Bronchial epithelial cell (primary cell): Measurements from ENCODE around the gene PKN2. TPM values are rescaled to one million over a fixed set of nuclear protein-coding genes. Genes with fewer than 3 reads are reported as not detected.
"Not testable (repeated sequence)": the region's sequence is repeated elsewhere in the genome, so short reads cannot be mapped to it uniquely, and the experiment has no call there.

Experiments used
- DNase-seq: peaks from one replicate; pipeline ENCODE4 v3.0.0-alpha.2; 2010; ENCODE audit warnings: low read depth
- FAIRE-seq: peaks from 2 replicates; lab custom pipeline; 2011; peaks lifted over from hg19 to GRCh38; lab: Jason Lieb, UNC
- H3K27me3 ChIP-seq: 2 replicates; pipeline ENCODE4 v1.5.1; 2011; ENCODE audit warnings: low read length; ENCODE audit not compliant: control insufficient read depth, insufficient read depth
- H3K36me3 ChIP-seq: 2 replicates; pipeline ENCODE4 v1.5.1; 2011; ENCODE audit warnings: low read length; ENCODE audit not compliant: control insufficient read depth, insufficient read depth
- H3K4me3 ChIP-seq: 2 replicates; pipeline ENCODE4 v1.5.1; 2011; ENCODE audit warnings: mild to moderate bottlenecking, low read depth, low read length, control low read depth
- CTCF ChIP-seq: IDR thresholded peaks from 2 replicates; pipeline ENCODE4 v1.5.1; 2011; ENCODE audit warnings: mild to moderate bottlenecking, moderate library complexity, low read length, control low read depth, inconsistent platforms; ENCODE audit not compliant: insufficient read depth, severe bottlenecking
- total RNA-seq: library from RNA; depleted of rRNA; stranded (reverse); fragments of >200 nt; gene quantifications from 2 replicates; pipeline ENCODE4 v1.2.1, GENCODE V29; 2014

The PKN2 gene
- total RNA-seq, 1 donor from 2014 or later, result 18.2 TPM

- TF ChIP-seq CTCF, result no peak
- FAIRE-seq (no peak), DNase-seq (no peak)
- no peaks in the 10 kb centered on the region for H3K27me3 ChIP-seq
- no peak overlapping the region for H3K4me3 ChIP-seq
- peaks cover 2% of the 10 kb centered on the region for H3K36me3 ChIP-seq
Measured at GRCh38 chr1:88875595-88875994, 191.5 kb downstream of the PKN2 start.

GRCh38 chr1:88876573-88877365 is 192.7 kb downstream of the PKN2 start:
- Histone ChIP-seq H3K27me3 (no peaks in the 10 kb centered on the region), H3K4me3 (no peak overlapping the region), H3K36me3 (peaks cover 2% of the 10 kb centered on the region)
- no peak for FAIRE-seq
- no peak for DNase-seq
- TF ChIP-seq CTCF, result no peak

GRCh38 chr1:88877382-88877825 is 193.3 kb downstream of the PKN2 start:
- FAIRE-seq (no peak), DNase-seq (peak; percentile 52)
- TF ChIP-seq CTCF, result peak; percentile 22

GRCh38 chr1:88877911-88878310 is 193.8 kb downstream of the PKN2 start:
- DNase-seq, result no peak
- H3K4me3 ChIP-seq, result no peak overlapping the region
- peaks cover 2% of the 10 kb centered on the region for H3K36me3 ChIP-seq
- H3K27me3 ChIP-seq, result no peaks in the 10 kb centered on the region
- no peak for FAIRE-seq
- TF ChIP-seq CTCF, result no peak

More at GRCh38 chr1:88877382-88877825, 193.3 kb downstream of the PKN2 start:
- Histone ChIP-seq H3K4me3 (no peak overlapping the region), H3K36me3 (peaks cover 2% of the 10 kb centered on the region), H3K27me3 (no peaks in the 10 kb centered on the region)

GRCh38 chr1:88878731-88879130 is 194.7 kb downstream of the PKN2 start:
- no peak for TF ChIP-seq CTCF
- Histone ChIP-seq H3K36me3 (peaks cover 2% of the 10 kb centered on the region), H3K4me3 (no peak overlapping the region), H3K27me3 (no peaks in the 10 kb centered on the region)
- DNase-seq (no peak), FAIRE-seq (no peak)

- FAIRE-seq, H3K36me3 ChIP-seq, H3K27me3 ChIP-seq, H3K4me3 ChIP-seq, DNase-seq: not testable (repeated sequence)
Measured at GRCh38 chr1:88880717-88881116, 196.6 kb downstream of the PKN2 start.
